Activated CD4-positive, alpha-beta T cell treated with anti-CD3 and anti-CD28 coated beads for 24 hours (primary cell): Measurements from ENCODE around the gene GPS1.

Experiments used
- DNase-seq, 2 donors: peaks; one replicate each; pipeline ENCODE4 v3.0.0-alpha.2; 2020; ENCODE audit warnings: low read depth in 2 of 2

GPS1 gene

GRCh38 chr17:82079001-82079677 is 27.4 kb downstream of the GPS1 start:
- DNase-seq: no peak

- no peak for DNase-seq
These were observed 28.5 kb downstream of the GPS1 start for GRCh38 chr17:82080048-82080788.

- DNase-seq: no peak
These were observed 29.2 kb downstream of the GPS1 start for GRCh38 chr17:82080789-82081464.

GRCh38 chr17:82081546-82081945 is 29.8 kb downstream of the GPS1 start:
- no peak for DNase-seq

- DNase-seq: no peak
These were observed 30.3 kb downstream of the GPS1 start for GRCh38 chr17:82081966-82082365.

GRCh38 chr17:82082456-82082855 is 30.8 kb downstream of the GPS1 start:
- no peak for DNase-seq

- no peak for DNase-seq
These were observed 31.3 kb downstream of the GPS1 start for GRCh38 chr17:82083009-82083408.

- no peak for DNase-seq
These were observed 32.0 kb downstream of the GPS1 start for GRCh38 chr17:82083533-82084359.

GRCh38 chr17:82084373-82085030 is 32.8 kb downstream of the GPS1 start:
- DNase-seq: no peak

GRCh38 chr17:82085031-82085861 is 33.5 kb downstream of the GPS1 start:
- no peak for DNase-seq

- DNase-seq: no peak
These were observed 34.5 kb downstream of the GPS1 start for GRCh38 chr17:82085931-82086764.

GRCh38 chr17:82086941-82087906 is 35.5 kb downstream of the GPS1 start:
- no peak for DNase-seq

- DNase-seq: no peak
These were observed 36.5 kb downstream of the GPS1 start for GRCh38 chr17:82087961-82088837.

- DNase-seq: no peak
These were observed 37.4 kb downstream of the GPS1 start for GRCh38 chr17:82088838-82089722.

GRCh38 chr17:82089723-82090548 is 38.2 kb downstream of the GPS1 start:
- no peak for DNase-seq
